Thoracic aorta (tissue), 2 donors: Measurements from ENCODE around the gene ENHO. TPM values are rescaled to one million over a fixed set of nuclear protein-coding genes. Genes with fewer than 3 reads are reported as not detected.

Experiments
- ATAC-seq: fragments of 150-250 bp; one replicate; pipeline ENCODE4 v1.8.0; 2017; ENCODE audit warnings: low read depth; ENCODE audit not compliant: insufficient number of reproducible peaks, low FRiP score
- DNase-seq: peaks from one replicate; pipeline ENCODE4 v3.0.0-alpha.2; 2020; ENCODE audit warnings: low spot score
- H3K27ac ChIP-seq, 2 donors: fragments of 200-600 bp; sonication (generic); 1 replicate in 1 of 2; 2 replicates in 1 of 2; pipeline ENCODE4 v1.5.1; 2016; ENCODE audit warnings: mild to moderate bottlenecking in 2 of 2, moderate library complexity in 2 of 2
- H3K27me3 ChIP-seq: fragments of 200-600 bp; sonication (generic); replicated peaks from 2 replicates; pipeline ENCODE4 v1.6.0; 2016; ENCODE audit warnings: mild to moderate bottlenecking; ENCODE audit not compliant: insufficient read depth
- H3K36me3 ChIP-seq: fragments of 200-600 bp; sonication (generic); one replicate; pipeline ENCODE4 v1.5.1; 2016
- H3K4me1 ChIP-seq, 2 donors: fragments of 200-600 bp; sonication (generic); 1 replicate in 1 of 2; 2 replicates in 1 of 2; pipeline versions ENCODE4 v1.5.1 to v1.6.0; 2016; ENCODE audit warnings: low read depth in 2 of 2, mild to moderate bottlenecking in 1 of 2; ENCODE audit not compliant: control insufficient read depth in 1 of 2
- H3K4me3 ChIP-seq: fragments of 200-600 bp; sonication (generic); 2 replicates; pipeline ENCODE4 v1.5.1; 2016; ENCODE audit warnings: mild to moderate bottlenecking
- H3K9me3 ChIP-seq: fragments of 200-600 bp; sonication (generic); 2 replicates; pipeline ENCODE4 v1.5.1; 2016
- total RNA-seq, 2 donors: library from RNA; depleted of rRNA; stranded (reverse); fragments of >200 nt; gene quantifications; one replicate each; pipeline versions ENCODE4 v1.1.0 to v1.2.3, GENCODE V29; 2016
- TF ChIP-seq, protein P1 (sequence below): fragments of 200-600 bp; sonication (generic); IDR thresholded peaks from one replicate; pipeline ENCODE4 v1.5.1; 2019; ENCODE audit warnings: antibody characterized with exemption

The ENHO gene
- total RNA-seq, 2 donors from 2014 or later: not detected

DNA sequence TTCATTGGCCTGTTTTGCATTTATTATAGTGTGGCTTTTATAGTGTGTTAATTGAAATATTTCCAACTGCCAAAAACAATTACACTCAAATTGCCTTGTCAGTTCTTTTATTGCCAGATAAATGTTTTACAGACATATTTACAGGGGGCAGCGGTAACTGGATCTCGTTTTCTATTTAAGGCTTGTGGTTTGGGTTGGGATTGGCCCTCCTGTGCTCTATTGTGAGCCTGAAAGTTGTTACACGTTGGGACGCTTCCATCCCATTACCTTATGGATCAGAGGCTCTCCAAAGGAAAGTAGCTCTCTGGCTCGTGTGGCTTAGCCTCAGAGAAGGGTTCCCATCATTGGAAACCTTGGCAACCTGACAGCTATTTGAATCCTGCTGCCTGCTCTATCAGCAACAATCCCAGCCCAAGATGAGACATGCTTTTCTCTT is 43.3 kb downstream of the ENHO start:
- DNase-seq: no peak
- ATAC-seq: no peak
- no peaks in the 10 kb centered on the region for H3K36me3 ChIP-seq
- no peaks in the 10 kb centered on the region for H3K4me1 ChIP-seq
- H3K27ac ChIP-seq: no peak overlapping the region
- no peaks in the 10 kb centered on the region for H3K27me3 ChIP-seq
- H3K4me3 ChIP-seq: no peak overlapping the region
- H3K9me3 ChIP-seq: no peaks in the 10 kb centered on the region
- TF ChIP-seq, protein P1, sequence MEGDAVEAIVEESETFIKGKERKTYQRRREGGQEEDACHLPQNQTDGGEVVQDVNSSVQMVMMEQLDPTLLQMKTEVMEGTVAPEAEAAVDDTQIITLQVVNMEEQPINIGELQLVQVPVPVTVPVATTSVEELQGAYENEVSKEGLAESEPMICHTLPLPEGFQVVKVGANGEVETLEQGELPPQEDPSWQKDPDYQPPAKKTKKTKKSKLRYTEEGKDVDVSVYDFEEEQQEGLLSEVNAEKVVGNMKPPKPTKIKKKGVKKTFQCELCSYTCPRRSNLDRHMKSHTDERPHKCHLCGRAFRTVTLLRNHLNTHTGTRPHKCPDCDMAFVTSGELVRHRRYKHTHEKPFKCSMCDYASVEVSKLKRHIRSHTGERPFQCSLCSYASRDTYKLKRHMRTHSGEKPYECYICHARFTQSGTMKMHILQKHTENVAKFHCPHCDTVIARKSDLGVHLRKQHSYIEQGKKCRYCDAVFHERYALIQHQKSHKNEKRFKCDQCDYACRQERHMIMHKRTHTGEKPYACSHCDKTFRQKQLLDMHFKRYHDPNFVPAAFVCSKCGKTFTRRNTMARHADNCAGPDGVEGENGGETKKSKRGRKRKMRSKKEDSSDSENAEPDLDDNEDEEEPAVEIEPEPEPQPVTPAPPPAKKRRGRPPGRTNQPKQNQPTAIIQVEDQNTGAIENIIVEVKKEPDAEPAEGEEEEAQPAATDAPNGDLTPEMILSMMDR: no peak

DNA sequence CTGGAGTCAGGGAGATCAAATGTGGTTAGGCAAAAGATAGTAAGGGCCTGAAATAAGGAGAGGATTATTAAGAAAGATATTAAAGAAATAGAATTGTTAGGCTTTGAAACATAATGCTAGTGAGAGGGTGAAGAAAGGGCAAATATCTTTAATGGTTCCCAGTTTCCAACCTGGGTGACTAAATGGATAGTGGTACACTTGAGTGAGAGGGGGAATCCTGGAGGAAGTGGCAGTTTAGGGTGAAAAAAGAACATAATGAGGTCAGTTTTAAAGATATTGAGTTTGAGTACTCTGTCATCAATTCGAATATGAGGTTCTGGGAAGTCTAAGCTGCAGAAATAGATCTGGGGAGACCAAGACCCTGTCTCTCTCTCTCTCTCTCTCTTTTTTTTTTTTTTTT is 45.2 kb downstream of the ENHO start:
- no peak overlapping the region for H3K4me3 ChIP-seq
- TF ChIP-seq, protein P1: no peak
- DNase-seq: no peak
- no peak overlapping the region for H3K27ac ChIP-seq
- no peaks in the 10 kb centered on the region for H3K4me1 ChIP-seq
- ATAC-seq: no peak
- no peaks in the 10 kb centered on the region for H3K36me3 ChIP-seq
- H3K27me3 ChIP-seq: no peaks in the 10 kb centered on the region
- no peaks in the 10 kb centered on the region for H3K9me3 ChIP-seq

DNA sequence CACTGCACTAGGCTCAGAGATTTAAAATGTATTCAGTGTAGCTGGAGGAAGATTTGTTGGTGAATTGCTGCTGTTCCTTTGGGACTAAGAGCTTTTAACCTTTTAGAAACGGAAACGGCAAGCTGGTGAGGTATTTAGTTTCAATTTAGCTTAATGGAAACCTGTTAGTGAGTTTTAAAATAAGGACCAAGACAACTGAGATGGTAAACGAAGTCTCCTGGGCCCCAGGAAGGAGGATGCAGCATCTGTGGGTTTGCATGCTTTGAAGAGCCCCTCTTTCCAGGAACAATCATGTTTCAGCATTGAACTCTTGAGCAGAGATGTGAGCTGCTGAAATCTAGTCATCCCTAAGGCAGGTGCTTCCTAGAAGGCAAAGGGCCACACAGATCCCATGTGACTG is 47.7 kb downstream of the ENHO start:
- no peaks in the 10 kb centered on the region for H3K27me3 ChIP-seq
- no peak overlapping the region for H3K4me3 ChIP-seq
- H3K36me3 ChIP-seq: no peaks in the 10 kb centered on the region
- DNase-seq: no peak
- TF ChIP-seq, protein P1: no peak
- no peaks in the 10 kb centered on the region for H3K9me3 ChIP-seq
- ATAC-seq: no peak
- no peaks in the 10 kb centered on the region for H3K4me1 ChIP-seq
- no peak overlapping the region for H3K27ac ChIP-seq

Other genes with a start within 250 kb of the ENHO start
- 1 to 10 TPM in 1 of 2 donors, under 1 TPM in 1; 0.56 to 1.1 TPM for gene KIF24, start 193.7 kb downstream of the ENHO start, total RNA-seq
- gene NUDT2, start 193.4 kb downstream of the ENHO start, total RNA-seq: 10 to 100 TPM in 1 of 2 donors, 1 to 10 TPM in 1; 3.4 to 20.8 TPM
- gene MYORG, start 146.1 kb downstream of the ENHO start, total RNA-seq: 10 to 100 TPM in 1 of 2 donors, 1 to 10 TPM in 1; 7.4 to 12.1 TPM
- gene FAM219A, start 64.4 kb downstream of the ENHO start, total RNA-seq: 10 to 100 TPM; 19.2 to 20.2 TPM
- not detected for gene DNAI1, start 64.2 kb downstream of the ENHO start, total RNA-seq
- 10 to 100 TPM in 1 of 2 donors, 1 to 10 TPM in 1; 8.7 to 13.7 TPM for gene CNTFR, start 66.7 kb upstream of the ENHO start, total RNA-seq
- 1 to 10 TPM; 5.5 to 8.7 TPM for gene RPP25L, start 89.1 kb upstream of the ENHO start, total RNA-seq
- 10 to 100 TPM; 48.1 to 70.4 TPM for gene DCTN3, start 97.5 kb upstream of the ENHO start, total RNA-seq
- not detected for gene ARID3C, start 106.1 kb upstream of the ENHO start, total RNA-seq
- gene SIGMAR1, start 114.8 kb upstream of the ENHO start, total RNA-seq: 100 to 1,000 TPM in 1 of 2 donors, 10 to 100 TPM in 1; 77.0 to 131 TPM
- 10 to 100 TPM; 67.7 to 78.4 TPM for gene GALT, start 123.7 kb upstream of the ENHO start, total RNA-seq
- gene IL11RA, start 129.2 kb upstream of the ENHO start, total RNA-seq: 10 to 100 TPM; 81.3 to 99.0 TPM
- gene CCL27, start 139.7 kb upstream of the ENHO start, total RNA-seq: not detected
- 1 to 10 TPM; 5.4 to 8.0 TPM for gene CCL19, start 168.3 kb upstream of the ENHO start, total RNA-seq
- 1 to 10 TPM in 1 of 2 donors, not detected in 1; 9.3 TPM for gene CCL21, start 187.1 kb upstream of the ENHO start, total RNA-seq